Subcutaneous abdominal adipose tissue (tissue), 5 donors: ENCODE data around the gene YPEL4.

Experiments used
- H3K27ac ChIP-seq: one replicate; pipeline ENCODE4 v1.7.0; 2013; ENCODE audit warnings: low read depth, mild to moderate bottlenecking, inconsistent platforms, low read length, moderate library complexity
- H3K27me3 ChIP-seq, 5 donors: one replicate each; pipeline ENCODE4 v1.7.0; 2013; ENCODE audit warnings: low read length in 5 of 5, inconsistent platforms in 1 of 5; ENCODE audit not compliant: control insufficient read depth in 5 of 5, insufficient read depth in 4 of 5
- H3K36me3 ChIP-seq, 5 donors: one replicate each; pipeline ENCODE4 v1.7.0; 2013; ENCODE audit warnings: low read length in 5 of 5; ENCODE audit not compliant: control insufficient read depth in 5 of 5, insufficient read depth in 5 of 5
- H3K4me1 ChIP-seq, 5 donors: one replicate each; pipeline ENCODE4 v1.7.0; 2013; ENCODE audit warnings: low read length in 5 of 5, mild to moderate bottlenecking in 3 of 5, moderate library complexity in 1 of 5; ENCODE audit not compliant: control insufficient read depth in 5 of 5, insufficient read depth in 5 of 5
- H3K4me3 ChIP-seq, 5 donors: one replicate each; pipeline ENCODE4 v1.7.0; 2013; ENCODE audit warnings: low read length in 5 of 5, low read depth in 1 of 5
- H3K9ac ChIP-seq, 5 donors: one replicate each; pipeline ENCODE4 v1.7.0; 2013; ENCODE audit warnings: low read length in 5 of 5, mild to moderate bottlenecking in 4 of 5, moderate library complexity in 3 of 5
- H3K9me3 ChIP-seq, 5 donors: one replicate each; pipeline ENCODE4 v1.7.0; 2013; ENCODE audit warnings: low read length in 5 of 5; ENCODE audit not compliant: control insufficient read depth in 5 of 5
- donor health status: healthy.
- donor health status: healthy.
- donor health status: healthy.
- donor health status: healthy.
- donor health status: healthy.

YPEL4 gene

DNA sequence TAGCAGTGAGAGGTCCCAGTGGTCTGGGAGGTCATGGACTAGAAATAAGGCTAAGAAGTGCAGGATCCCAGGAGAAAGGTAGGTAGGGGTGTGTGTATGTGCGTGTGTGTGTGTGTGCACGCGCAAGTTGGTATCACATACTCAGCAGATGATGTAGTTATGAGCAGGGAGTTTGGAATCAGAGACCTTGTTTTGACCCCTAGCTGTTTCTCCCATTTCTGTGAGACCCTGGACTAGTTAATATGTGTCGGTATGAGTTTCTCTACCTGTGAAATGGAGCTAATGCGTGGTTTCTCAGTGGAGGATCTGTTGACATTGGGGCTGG is 50.9 kb downstream of the YPEL4 start:
- peak overlapping the region; percentile 39 to 81 (median 71) for H3K9ac ChIP-seq
- H3K36me3 ChIP-seq: peaks cover 0 to 16% (median 12%) of the 10 kb centered on the region in 5 donors
- peak overlapping the region; percentile 69 to 82 (median 81) for H3K4me3 ChIP-seq
- no peaks in the 10 kb centered on the region for H3K9me3 ChIP-seq
- peak overlapping the region; percentile 88 for H3K27ac ChIP-seq
- H3K4me1 ChIP-seq: peaks cover 4 to 25% (median 24%) of the 10 kb centered on the region in 5 donors
- no peaks in the 10 kb centered on the region for H3K27me3 ChIP-seq

DNA sequence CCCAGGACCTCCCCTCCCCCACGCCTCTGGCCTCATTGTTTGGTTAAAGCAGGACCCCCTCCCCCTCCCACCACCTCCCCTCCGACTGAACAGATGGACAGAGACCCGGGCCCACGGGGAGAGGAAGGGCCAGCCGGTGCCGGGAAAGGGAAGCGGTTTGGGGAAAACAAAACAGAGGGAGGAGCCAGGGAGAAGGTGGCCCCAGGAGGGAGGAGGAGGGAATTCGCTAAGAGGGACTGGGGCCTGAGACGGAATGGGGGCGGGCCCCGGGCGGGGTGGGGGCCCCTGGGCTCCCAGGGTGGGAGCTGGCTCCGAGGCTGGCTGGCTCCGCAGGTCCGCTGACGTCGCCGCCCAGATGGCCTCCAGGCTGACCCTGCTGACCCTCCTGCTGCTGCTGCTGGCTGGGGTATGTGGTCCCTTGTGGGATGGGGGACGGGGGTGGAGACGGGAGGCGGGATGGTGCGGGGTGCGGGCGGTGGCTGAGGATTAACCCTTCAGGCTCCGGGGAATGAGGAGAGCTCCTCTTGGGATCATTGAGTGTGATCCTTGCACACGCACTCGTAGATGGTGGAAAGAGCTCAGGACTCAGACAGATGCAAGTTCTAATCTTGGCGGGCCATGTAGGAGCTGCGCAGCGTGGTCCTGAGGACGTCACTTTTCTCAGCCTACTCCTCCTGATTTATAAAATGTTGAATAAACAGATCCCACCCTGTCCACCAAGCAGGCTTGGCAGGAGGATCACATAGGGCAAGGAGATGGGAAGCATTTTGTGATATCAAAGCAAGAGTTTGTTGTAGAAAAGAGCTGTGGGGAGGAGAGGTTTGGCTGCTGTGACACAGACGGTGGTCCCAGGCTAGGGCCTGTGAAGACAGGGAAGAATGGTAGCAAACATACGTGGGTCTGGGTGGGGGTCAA is 51.5 kb downstream of the YPEL4 start:
- Histone ChIP-seq H3K9me3 (no peaks in the 10 kb centered on the region), H3K27ac (peak overlapping the region; percentile 88), H3K27me3 (no peaks in the 10 kb centered on the region), H3K4me1 (peaks cover 4 to 25% (median 24%) of the 10 kb centered on the region in 5 donors), H3K9ac (peak overlapping the region; percentile 59 to 81 (median 75)), H3K36me3 (peaks cover 0 to 16% (median 12%) of the 10 kb centered on the region in 5 donors), H3K4me3 (peak overlapping the region; percentile 69 to 91 (median 81))

DNA sequence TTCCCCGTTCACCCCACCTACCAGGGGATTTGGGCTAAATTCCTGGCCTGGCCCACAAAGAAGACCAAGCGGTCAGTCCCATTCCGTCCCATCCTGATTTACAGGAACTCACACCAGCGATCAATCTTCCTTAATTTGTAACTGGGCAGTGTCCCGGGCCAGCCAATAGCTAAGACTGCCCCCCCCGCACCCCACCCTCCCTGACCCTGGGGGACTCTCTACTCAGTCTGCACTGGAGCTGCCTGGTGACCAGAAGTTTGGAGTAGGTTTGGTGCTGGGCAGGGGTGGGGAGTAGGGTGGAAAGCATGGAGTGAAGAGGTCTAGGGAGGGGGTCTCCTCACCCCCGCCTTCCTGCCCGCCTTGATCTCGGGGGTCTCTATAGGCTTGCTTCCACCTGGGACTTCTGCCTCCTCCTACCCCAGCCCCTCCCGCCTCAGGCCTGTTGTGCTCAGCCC is 52.2 kb downstream of the YPEL4 start, which contains the start of gene SERPING1:
Gene SERPING1 (plus strand): TSS at position 225 of the 455 bp plus-strand sequence. CDS start 586 bp downstream, outside the sequence.
- Histone ChIP-seq H3K9me3 (no peaks in the 10 kb centered on the region), H3K9ac (peak within 1 kb of the TSS; percentile 59 to 81 (median 75)), H3K27me3 (no peaks in the 10 kb centered on the region), H3K4me3 (peak within 1 kb of the TSS; percentile 69 to 91 (median 81)), H3K27ac (peak within 1 kb of the TSS; percentile 88), H3K36me3 (peaks cover 0 to 16% (median 11%) of the 10 kb centered on the region in 5 donors), H3K4me1 (peaks cover 4 to 25% (median 24%) of the 10 kb centered on the region in 5 donors)

DNA sequence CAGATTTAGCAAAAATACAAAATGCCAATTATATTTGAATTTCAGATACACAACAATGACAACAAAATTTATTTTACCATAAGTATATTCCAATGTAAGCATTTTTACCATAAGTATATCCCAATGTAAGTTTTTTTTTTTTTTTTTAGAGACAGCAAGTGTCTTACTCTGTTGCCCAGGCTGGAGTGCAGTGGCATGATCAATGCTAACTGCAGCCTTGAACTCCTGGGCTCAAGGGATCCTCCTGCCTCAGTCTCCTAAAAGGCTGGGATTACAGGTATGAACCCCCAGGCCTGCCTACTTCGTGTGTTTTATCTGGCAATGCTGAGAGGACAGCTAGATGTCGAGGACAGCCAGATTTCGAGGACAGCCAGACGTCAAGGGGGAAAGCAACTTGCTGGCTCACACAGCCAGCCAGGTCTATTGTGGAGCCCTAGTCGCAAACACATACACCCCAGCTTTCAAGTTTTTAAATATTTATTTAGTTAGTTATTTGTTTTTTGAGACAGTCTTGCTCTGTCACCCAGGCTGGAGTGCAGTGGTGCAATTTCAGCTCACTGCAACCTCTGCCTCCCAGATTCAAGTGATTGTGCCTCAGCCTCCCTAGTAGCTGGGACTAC is 53.3 kb downstream of the YPEL4 start:
- Histone ChIP-seq H3K9me3 (no peaks in the 10 kb centered on the region), H3K27me3 (no peaks in the 10 kb centered on the region), H3K27ac (peak overlapping the region; percentile 88), H3K9ac (peak overlapping the region in 2 of 5 donors; percentile 34 to 77), H3K4me1 (peaks cover 4 to 25% (median 24%) of the 10 kb centered on the region in 5 donors), H3K36me3 (peaks cover 0 to 11% (median 5%) of the 10 kb centered on the region in 5 donors), H3K4me3 (no peak overlapping the region)
